Activated naive CD4-positive, alpha-beta T cell treated with anti-CD3 and anti-CD28 coated beads, Interleukin-2, amount 50 U/mL, for 24 hours (primary cell): ENCODE measurements around the gene VASP.
A peak's percentile ranks its signal among the peaks of the same experiment; 100 is the strongest.

ENCODE experiments used
- H3K27ac Mint-ChIP-seq: one replicate; pipeline ENCODE4 v1.8.0; 2021; ENCODE audit warnings: mild to moderate bottlenecking, mixed read lengths
- H3K27me3 Mint-ChIP-seq: one replicate; pipeline ENCODE4 v1.8.0; 2021; ENCODE audit warnings: mixed read lengths
- H3K36me3 Mint-ChIP-seq: one replicate; pipeline ENCODE4 v1.8.0; 2021; ENCODE audit warnings: mixed read lengths
- H3K4me1 Mint-ChIP-seq: one replicate; pipeline ENCODE4 v1.8.0; 2021; ENCODE audit warnings: mixed read lengths
- H3K4me3 Mint-ChIP-seq: one replicate; pipeline ENCODE4 v1.8.0; 2021; ENCODE audit warnings: mild to moderate bottlenecking, mixed read lengths
- H3K9me3 Mint-ChIP-seq: one replicate; pipeline ENCODE4 v1.8.0; 2021; ENCODE audit warnings: mixed read lengths

The VASP gene

DNA sequence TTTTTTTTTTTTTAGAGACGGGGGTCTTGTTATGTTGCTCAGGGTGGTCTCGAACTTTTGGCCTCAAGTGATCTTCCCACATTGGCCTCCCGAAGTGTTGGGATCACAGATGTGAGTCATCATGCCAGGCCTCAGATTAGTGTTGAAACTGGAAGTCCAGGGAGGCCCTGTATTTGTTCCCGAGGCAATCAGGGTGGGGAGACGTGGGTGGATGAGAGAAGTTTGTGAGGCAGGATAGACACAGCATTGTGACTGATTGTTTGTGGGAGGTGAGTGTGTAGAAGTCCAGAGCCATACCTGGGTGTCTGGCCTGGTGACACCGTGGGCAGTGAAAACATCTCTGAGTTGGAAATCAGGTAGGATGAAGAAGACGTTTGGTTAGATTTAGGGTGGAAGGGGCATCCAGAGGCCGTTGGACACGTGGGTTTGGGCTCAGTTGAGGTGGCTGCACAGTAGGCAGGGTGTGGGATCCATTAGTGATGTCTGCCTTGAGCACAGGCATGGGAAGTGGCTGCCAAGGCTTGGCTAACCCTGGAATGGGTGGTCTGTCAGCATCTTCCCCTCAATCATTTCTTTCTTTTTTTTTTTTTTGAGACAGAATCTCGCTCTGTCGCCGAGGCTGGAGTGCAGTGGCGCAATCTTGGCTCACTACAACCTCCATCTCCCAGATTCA, 22.9 kb upstream of the VASP start:
- H3K36me3 Mint-ChIP-seq, result no peaks in the 10 kb centered on the region
- no peaks in the 10 kb centered on the region for H3K27me3 Mint-ChIP-seq
- peak overlapping the region; percentile 66 for H3K27ac Mint-ChIP-seq
- no peaks in the 10 kb centered on the region for H3K9me3 Mint-ChIP-seq
- H3K4me3 Mint-ChIP-seq, result peak overlapping the region; percentile 1
- peaks cover 8% of the 10 kb centered on the region for H3K4me1 Mint-ChIP-seq

DNA sequence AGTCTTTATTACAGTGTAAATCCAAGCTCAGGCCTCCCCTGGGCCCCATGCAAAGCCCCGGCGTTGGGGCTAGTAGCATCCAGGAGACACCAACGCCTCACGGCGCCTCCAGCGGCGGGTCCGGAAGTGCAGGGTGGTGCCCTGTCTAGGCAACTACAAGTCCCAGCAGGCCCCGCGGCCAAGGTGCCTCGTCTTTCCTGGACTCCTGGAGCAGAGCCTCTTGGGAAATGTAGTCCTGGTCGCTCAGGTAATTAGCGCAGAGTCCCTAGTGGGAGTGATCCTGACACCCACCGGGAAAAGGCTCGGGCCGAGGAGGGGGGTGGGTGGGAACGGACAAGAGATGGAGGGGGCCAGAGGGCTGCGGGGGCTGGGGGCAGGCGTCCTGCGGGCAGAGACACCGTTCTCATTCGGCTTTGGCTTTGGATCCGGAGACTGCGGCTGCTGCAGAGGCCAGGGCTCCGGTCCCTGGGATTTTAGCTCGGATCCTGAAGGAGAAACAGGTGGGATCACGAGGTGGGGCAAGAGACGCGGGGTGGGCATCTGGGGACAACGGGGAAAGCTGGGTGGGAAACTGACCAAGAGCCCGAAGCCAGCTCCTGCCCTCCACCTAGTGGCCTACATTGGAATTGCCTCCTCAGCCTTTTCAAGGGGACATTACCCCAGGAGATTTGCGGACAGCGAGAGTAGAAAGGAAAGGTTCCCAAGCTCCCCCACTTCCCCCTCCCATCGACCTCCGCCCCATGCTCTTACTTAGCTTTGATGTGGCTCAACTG, 21.8 kb upstream of the VASP start:
- Mint-ChIP-seq H3K9me3 (no peaks in the 10 kb centered on the region), H3K27me3 (no peaks in the 10 kb centered on the region), H3K36me3 (no peaks in the 10 kb centered on the region), H3K4me3 (peak overlapping the region; percentile 88), H3K27ac (no peak overlapping the region), H3K4me1 (peaks cover 4% of the 10 kb centered on the region)

DNA sequence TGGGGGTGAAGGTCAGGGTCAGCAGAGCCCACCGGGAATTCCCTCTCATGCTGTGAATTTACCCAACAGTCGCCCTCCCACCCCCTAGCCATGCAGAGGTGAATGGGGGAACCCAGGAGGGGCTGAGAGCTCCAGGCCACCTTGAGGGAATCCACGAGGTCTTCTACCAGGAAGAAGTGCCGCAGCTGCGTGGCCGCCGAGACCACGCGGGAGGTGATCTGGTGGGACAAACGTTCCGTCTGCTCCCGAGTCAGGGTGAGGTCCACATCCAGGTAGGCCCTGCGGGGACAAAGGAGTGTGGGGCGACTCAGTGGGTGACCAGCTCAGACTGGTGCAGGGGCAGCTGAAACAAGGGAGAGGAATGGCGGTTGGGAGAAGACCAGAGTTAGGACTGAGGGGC, 18.6 kb upstream of the VASP start:
- Mint-ChIP-seq H3K27me3 (peaks cover 9% of the 10 kb centered on the region), H3K36me3 (no peaks in the 10 kb centered on the region), H3K4me1 (peaks cover 11% of the 10 kb centered on the region), H3K4me3 (no peak overlapping the region), H3K27ac (no peak overlapping the region), H3K9me3 (no peaks in the 10 kb centered on the region)

DNA sequence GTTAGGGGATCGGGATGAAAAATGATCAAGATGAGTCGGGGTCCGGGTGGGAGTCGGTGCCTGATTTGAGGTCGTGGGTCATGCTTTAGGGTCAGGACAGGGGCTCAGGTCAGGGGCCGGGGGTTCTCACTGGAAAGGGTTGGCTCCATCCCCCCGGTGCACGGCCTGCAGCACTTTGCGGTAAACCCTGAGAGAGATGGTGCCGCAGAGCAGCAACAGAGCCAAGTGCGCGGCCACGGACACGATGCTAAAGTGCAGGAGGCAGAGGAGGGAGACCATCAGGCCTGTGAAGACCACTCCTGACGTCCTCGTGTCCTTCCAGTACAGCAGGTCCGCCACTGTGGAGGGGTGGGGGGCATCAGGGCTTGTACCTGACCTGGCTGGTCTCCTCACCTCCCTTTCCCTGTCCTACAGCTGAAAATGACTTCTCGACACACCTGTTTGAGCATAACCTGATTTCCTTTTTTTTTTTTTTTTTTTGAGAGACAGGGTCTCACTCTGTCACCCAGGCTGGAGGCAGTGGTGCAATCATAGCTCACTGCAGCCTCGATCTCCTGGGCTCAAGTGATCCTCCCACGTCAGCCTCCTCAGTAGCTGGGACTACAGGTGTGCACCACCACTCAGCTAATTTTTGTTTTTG, 17.9 kb upstream of the VASP start:
- Mint-ChIP-seq H3K4me3 (no peak overlapping the region), H3K9me3 (no peaks in the 10 kb centered on the region), H3K4me1 (peaks cover 9% of the 10 kb centered on the region), H3K27me3 (peaks cover 9% of the 10 kb centered on the region), H3K36me3 (no peaks in the 10 kb centered on the region), H3K27ac (no peak overlapping the region)

DNA sequence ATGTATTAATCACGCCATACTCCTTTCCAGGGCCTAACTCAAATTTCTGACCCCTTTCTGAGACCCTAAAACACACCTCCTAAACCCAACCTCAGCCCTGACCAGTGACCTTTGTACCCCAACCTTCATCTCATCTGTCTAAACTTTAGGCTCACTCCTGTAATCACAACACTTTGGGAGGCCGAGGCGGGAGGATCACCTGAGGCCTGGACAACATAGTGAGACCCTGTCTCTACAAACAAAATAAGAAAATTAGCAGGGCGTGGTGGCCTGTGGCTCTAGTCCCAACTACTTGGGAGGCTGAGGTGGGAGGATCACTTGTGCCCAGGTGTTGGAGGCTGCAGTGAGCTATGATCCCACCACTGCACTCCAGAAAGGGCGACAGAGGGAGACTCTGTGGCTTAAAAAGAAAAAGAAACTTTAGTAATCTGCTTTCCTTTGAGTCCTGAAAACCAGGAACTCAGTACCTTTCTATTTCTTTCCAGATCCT, 15.1 kb upstream of the VASP start:
- no peak overlapping the region for H3K4me3 Mint-ChIP-seq
- peak overlapping the region; percentile 74 for H3K27ac Mint-ChIP-seq
- H3K27me3 Mint-ChIP-seq, result peaks cover 16% of the 10 kb centered on the region
- H3K36me3 Mint-ChIP-seq, result no peaks in the 10 kb centered on the region
- H3K9me3 Mint-ChIP-seq, result no peaks in the 10 kb centered on the region
- H3K4me1 Mint-ChIP-seq, result peaks cover 22% of the 10 kb centered on the region

DNA sequence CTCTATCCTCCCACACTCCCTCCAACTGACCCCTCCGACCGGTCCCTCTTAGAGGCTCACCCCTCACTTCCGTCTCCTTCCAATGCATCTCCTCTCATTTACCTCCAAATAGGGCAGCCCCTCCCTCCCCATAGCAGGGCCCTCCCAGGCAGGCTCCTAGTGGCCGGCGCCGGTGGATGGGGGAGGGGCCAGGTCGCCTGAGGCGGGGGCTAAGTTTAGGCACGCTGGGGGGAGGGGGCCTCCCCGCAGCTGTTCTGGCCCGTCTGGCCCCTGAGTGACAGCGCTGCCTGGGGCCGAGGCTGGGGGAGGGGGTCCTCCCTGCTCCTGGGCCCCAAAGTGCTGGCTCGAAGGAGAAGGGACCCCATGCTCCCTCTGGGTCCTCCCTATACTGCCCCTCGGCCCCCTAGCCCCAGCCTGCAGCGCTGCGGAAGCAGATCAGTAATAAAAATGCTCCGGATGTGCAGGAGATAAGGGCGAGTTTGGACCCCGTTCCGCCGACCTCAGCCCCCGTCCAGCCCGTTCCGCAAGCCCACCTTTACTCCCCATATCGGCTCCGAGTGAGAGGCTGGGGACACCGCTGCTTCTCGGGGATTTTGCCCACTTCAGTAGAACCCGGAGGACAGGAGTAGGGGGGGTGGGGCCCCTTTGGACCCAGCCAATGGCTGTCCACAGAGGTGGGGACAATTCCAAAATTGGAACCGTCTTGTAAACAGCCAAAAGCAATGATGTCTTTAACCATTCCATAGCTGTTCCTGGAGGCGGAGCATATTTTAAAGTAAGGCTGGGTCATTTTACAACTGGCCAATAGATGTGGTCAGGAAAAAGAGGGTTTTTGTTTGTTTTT, 14.4 kb upstream of the VASP start:
- Mint-ChIP-seq H3K27ac (peak overlapping the region; percentile 74), H3K27me3 (peaks cover 16% of the 10 kb centered on the region), H3K4me1 (peaks cover 27% of the 10 kb centered on the region), H3K4me3 (no peak overlapping the region), H3K9me3 (no peaks in the 10 kb centered on the region), H3K36me3 (no peaks in the 10 kb centered on the region)

DNA sequence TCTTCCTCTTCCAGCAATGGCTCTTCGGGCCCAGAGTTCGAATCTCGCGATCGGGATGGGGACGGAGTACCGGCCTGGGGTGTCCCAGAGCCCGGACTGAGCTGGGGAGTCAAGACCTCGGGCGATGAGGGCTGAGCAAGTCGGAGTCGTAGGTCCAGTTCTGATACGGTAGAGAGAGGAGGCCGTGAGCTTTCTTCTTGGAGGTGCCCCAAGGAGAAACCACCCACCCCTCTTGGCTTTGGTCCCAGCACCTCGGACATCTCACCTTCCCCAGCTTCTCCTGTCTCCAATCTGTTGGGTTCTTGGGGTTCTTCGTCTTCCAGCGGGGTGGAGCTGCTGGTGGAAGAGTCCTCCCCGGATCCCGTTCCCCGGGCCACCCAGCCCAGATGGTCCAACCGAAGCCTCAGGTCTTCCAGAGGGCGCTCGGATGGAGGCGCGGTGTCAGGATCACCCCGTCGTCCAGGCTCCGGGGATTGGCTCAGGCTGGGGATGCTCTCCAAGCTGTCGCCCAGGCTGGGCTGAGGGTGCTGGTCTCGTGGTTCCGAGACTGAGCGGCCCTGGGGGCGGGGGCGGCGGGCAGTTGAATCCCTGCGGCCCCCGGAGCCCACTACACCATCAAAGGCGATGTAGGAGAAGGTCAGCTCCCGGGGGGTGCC, 12.9 kb upstream of the VASP start:
- peaks cover 36% of the 10 kb centered on the region for H3K4me1 Mint-ChIP-seq
- no peak overlapping the region for H3K4me3 Mint-ChIP-seq
- no peaks in the 10 kb centered on the region for H3K9me3 Mint-ChIP-seq
- no peaks in the 10 kb centered on the region for H3K36me3 Mint-ChIP-seq
- peaks cover 16% of the 10 kb centered on the region for H3K27me3 Mint-ChIP-seq
- H3K27ac Mint-ChIP-seq, result peak overlapping the region; percentile 76

DNA sequence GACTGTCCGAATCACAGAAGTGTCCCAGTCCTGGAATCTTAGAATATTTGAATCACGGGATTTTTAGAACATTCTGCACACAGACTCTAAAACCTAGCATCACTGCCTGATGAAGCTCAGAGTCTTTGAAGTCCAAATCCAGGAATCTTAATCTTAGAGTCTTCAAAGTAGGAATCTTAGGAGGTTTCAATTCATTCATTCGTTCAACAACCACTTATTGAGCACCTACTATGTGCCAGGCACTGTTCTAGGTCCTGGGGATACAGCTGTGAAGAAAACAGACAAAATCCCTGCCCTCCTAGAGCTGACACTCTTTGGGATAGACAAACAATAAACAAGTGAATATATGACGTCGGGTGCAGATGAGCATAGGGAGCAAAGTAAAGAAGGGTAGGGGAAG, 12.1 kb upstream of the VASP start:
- peaks cover 41% of the 10 kb centered on the region for H3K4me1 Mint-ChIP-seq
- H3K27me3 Mint-ChIP-seq, result peaks cover 16% of the 10 kb centered on the region
- no peak overlapping the region for H3K27ac Mint-ChIP-seq

DNA sequence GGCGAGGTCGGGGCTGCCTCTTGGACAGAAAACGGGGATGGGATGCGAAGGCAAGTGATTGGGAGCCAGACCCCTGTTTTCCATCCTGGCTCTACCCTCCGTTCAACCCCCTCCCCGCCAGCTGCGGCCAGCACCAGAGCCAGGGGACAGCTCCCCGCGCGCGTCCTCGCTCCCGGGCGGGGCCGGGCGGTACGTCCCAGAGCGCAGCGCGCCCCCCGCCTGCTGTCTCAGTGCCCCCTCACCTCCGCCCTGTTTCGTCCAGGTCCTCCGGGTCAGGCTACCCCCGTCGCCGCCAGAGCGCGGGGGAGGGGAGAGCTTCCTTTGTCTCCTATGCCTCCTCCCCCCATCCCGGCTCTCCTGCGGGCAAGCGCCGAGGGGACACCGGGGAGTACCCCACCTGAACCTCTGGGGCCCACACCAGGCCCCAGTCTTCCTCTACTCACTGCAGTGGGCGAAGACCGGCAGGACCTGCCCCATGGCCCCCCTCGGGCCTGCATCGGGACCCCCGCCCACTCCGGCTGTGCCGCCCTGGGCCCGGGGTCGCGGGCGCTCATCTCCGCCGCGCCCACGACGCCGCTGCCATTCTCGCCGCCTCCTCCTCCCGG, 10.8 kb upstream of the VASP start:
- Mint-ChIP-seq H3K4me3 (peak overlapping the region; percentile 66), H3K27ac (no peak overlapping the region), H3K9me3 (no peaks in the 10 kb centered on the region), H3K36me3 (no peaks in the 10 kb centered on the region), H3K27me3 (peaks cover 16% of the 10 kb centered on the region), H3K4me1 (peaks cover 47% of the 10 kb centered on the region)

More for the DNA sequence above, 12.1 kb upstream of the VASP start:
- no peaks in the 10 kb centered on the region for H3K9me3 Mint-ChIP-seq
- H3K4me3 Mint-ChIP-seq, result peak overlapping the region; percentile 66
- H3K36me3 Mint-ChIP-seq, result no peaks in the 10 kb centered on the region

DNA sequence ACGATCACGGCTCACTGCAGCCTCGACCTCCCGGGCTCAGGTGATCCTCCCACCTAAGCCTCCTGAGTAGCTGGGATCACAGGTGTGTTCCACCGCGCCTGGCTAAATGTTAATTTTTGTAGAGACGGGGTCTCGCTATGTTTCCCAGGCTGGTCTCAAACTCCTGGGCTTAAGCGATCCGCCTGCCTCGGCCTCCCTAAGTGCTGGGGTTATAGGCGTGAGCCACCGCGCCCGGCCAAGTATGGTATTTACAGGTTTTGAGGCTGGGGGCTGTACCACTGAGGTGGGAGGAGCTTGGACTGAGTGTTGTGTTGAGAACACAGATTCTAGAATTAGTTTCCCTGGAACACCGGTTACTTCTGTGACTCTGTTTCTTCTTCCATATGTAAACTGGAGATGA, 9.5 kb upstream of the VASP start:
- H3K9me3 Mint-ChIP-seq, result no peaks in the 10 kb centered on the region
- H3K27ac Mint-ChIP-seq, result peak overlapping the region; percentile 70
- peaks cover 10% of the 10 kb centered on the region for H3K27me3 Mint-ChIP-seq
- peaks cover 2% of the 10 kb centered on the region for H3K36me3 Mint-ChIP-seq
- H3K4me3 Mint-ChIP-seq, result peak overlapping the region; percentile 83
- peaks cover 47% of the 10 kb centered on the region for H3K4me1 Mint-ChIP-seq

DNA sequence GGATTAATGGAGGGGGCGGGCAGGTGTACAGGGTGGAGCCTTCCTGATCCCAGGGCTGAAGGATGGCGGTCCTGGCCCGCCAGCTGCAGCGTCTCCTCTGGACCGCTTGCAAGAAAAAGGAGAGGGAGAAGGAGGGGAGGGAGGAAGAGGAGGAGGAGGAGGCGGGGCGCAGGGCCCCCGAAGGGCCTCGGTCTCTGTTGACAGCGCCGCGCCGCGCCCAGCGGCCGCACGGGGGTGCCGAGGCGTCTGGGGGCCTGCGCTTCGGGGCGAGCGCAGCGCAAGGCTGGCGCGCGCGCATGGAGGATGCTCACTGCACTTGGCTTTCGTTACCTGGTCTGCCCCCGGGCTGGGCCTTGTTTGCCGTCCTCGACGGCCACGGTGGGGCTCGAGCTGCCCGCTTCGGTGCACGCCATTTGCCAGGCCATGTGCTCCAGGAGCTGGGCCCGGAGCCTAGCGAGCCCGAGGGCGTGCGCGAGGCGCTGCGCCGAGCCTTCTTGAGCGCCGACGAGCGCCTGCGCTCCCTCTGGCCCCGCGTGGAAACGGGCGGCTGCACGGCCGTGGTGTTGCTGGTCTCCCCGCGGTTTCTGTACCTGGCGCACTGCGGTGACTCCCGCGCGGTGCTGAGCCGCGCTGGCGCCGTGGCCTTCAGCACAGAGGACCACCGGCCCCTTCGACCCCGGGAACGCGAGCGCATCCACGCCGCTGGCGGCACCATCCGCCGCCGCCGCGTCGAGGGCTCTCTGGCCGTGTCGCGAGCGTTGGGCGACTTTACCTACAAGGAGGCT, 8.7 kb upstream of the VASP start, which contains the start of gene PPM1N:
Gene PPM1N (plus strand): TSS at position 33 of the 785 bp plus-strand sequence. CDS start 30 bp downstream, at position 63.
- H3K4me1 Mint-ChIP-seq, result peaks cover 40% of the 10 kb centered on the region
- H3K36me3 Mint-ChIP-seq, result peaks cover 2% of the 10 kb centered on the region
- peak within 1 kb of the TSS; percentile 86 for H3K27ac Mint-ChIP-seq
- H3K4me3 Mint-ChIP-seq, result peak within 1 kb of the TSS; percentile 86
- H3K27me3 Mint-ChIP-seq, result peaks cover 6% of the 10 kb centered on the region
- no peaks in the 10 kb centered on the region for H3K9me3 Mint-ChIP-seq

DNA sequence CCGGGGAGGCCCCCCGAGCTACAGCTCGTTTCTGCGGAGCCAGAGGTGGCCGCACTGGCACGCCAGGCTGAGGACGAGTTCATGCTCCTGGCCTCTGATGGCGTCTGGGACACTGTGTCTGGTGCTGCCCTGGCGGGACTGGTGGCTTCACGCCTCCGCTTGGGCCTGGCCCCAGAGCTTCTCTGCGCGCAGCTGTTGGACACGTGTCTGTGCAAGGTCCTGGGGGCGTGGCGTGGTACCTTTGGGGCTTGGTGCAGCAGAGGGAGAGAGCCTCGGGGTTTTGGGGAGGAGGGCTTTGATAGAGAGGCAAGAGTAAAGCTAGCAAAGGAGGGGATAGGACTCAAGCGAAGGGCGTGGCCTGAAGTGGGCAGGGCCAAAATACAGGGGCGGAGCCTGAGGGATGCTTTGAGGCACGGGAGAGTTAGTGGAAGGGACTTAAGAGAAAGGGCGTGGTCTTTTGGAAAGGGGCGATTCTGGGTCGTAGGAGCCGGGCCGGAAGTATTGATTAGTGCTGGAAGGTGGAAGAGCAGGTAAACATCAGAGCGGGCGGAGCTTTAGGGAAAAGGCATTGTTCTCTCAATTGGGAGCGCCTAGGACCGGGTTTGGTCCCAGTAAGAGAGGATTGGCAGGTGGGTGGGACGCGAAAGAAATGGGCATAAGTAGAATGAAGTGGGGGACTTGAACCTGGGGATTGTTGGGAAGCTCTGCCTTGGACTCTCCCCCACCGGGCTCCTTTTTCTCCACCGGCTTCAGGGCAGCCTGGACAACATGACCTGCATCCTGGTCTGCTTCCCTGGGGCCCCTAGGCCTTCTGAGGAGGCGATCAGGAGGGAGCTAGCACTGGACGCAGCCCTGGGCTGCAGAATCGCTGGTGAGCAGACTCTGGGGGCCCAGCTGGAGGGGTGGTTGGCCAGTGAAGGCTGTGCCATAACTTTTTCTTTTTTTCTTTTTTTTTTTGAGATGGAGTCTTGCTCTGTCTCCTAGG, 7.8 kb upstream of the VASP start:
- Mint-ChIP-seq H3K27ac (peak overlapping the region; percentile 56), H3K9me3 (no peaks in the 10 kb centered on the region), H3K36me3 (peaks cover 2% of the 10 kb centered on the region), H3K4me1 (peaks cover 40% of the 10 kb centered on the region), H3K27me3 (peaks cover 6% of the 10 kb centered on the region), H3K4me3 (peak overlapping the region; percentile 17)
